HEK293 (cell line): Measurements from ENCODE around the gene EDA2R.

Experiments
- CTCF ChIP-seq: fragments of 450-650 bp; formaldehyde crosslinking; IDR thresholded peaks from 2 replicates; pipeline ENCODE4 v1.5.1; 2016; ENCODE audit warnings: missing biosample characterization, missing genetic modification characterization
- MYNN ChIP-seq: fragments of 450-650 bp; formaldehyde crosslinking; IDR thresholded peaks from 2 replicates; pipeline ENCODE4 v1.5.1; 2016; ENCODE audit warnings: missing biosample characterization, missing genetic modification characterization, borderline replicate concordance
- REST ChIP-seq: fragments of 450-650 bp; formaldehyde crosslinking; IDR thresholded peaks from 2 replicates; pipeline ENCODE4 v1.5.1; 2016; ENCODE audit warnings: missing biosample characterization, missing genetic modification characterization
- ZNF514 ChIP-seq: fragments of 450-650 bp; formaldehyde crosslinking; IDR thresholded peaks from 2 replicates; pipeline ENCODE4 v1.5.1; 2016; ENCODE audit warnings: missing biosample characterization, missing genetic modification characterization
- ZNF777 ChIP-seq: fragments of 450-650 bp; formaldehyde crosslinking; IDR thresholded peaks from 2 replicates; pipeline ENCODE4 v1.5.1; 2017; ENCODE audit warnings: missing biosample characterization, missing genetic modification characterization, borderline replicate concordance
- TF ChIP-seq, protein P1 (sequence below): fragments of 450-650 bp; formaldehyde crosslinking; IDR thresholded peaks from 2 replicates; pipeline ENCODE4 v1.5.1; 2016; ENCODE audit warnings: missing biosample characterization, missing genetic modification characterization
- TF ChIP-seq, protein P2 (sequence below): fragments of 450-650 bp; formaldehyde crosslinking; IDR thresholded peaks from 2 replicates; pipeline ENCODE4 v1.5.1; 2016; ENCODE audit warnings: missing biosample characterization, missing genetic modification characterization

GRCh38 chrX:66684196-66684595, 45.3 kb upstream of the EDA2R start:
- no peak for TF ChIP-seq REST
- no peak for TF ChIP-seq ZNF514
- TF ChIP-seq MYNN: no peak
- no peak for TF ChIP-seq ZNF777 (tag by site-specific recombination)
- TF ChIP-seq CTCF (tag by site-specific recombination): no peak
- TF ChIP-seq, protein P1, sequence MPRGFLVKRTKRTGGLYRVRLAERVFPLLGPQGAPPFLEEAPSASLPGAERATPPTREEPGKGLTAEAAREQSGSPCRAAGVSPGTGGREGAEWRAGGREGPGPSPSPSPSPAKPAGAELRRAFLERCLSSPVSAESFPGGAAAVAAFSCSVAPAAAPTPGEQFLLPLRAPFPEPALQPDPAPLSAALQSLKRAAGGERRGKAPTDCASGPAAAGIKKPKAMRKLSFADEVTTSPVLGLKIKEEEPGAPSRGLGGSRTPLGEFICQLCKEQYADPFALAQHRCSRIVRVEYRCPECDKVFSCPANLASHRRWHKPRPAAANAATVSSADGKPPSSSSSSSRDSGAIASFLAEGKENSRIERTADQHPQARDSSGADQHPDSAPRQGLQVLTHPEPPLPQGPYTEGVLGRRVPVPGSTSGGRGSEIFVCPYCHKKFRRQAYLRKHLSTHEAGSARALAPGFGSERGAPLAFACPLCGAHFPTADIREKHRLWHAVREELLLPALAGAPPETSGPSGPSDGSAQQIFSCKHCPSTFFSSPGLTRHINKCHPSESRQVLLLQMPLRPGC: no peak
- TF ChIP-seq, protein P2, sequence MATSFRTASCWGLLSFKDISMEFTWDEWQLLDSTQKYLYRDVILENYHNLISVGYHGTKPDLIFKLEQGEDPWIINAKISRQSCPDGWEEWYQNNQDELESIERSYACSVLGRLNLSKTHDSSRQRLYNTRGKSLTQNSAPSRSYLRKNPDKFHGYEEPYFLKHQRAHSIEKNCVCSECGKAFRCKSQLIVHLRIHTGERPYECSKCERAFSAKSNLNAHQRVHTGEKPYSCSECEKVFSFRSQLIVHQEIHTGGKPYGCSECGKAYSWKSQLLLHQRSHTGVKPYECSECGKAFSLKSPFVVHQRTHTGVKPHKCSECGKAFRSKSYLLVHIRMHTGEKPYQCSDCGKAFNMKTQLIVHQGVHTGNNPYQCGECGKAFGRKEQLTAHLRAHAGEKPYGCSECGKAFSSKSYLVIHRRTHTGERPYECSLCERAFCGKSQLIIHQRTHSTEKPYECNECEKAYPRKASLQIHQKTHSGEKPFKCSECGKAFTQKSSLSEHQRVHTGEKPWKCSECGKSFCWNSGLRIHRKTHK: no peak
